C4-2B (cell line): ENCODE data around the gene CHN2.
A peak's percentile ranks its signal among the peaks of the same experiment; 100 is the strongest.

ENCODE experiments used
- H3K27ac ChIP-seq: fragments of 450-650 bp; 2 replicates; pipeline ENCODE4 v1.5.1; 2017
- CTCF ChIP-seq: fragments of 450-650 bp; conservative IDR thresholded peaks from 2 replicates; pipeline ENCODE4 v1.5.1; 2017; ENCODE audit warnings: mild to moderate bottlenecking
- ZFX ChIP-seq: fragments of 450-650 bp; IDR thresholded peaks from 2 replicates; pipeline ENCODE4 v1.6.1; 2017

The CHN2 gene

GRCh38 chr7:29242265-29242664, 47.7 kb downstream of the CHN2 start:
- H3K27ac ChIP-seq: no peak overlapping the region
- no peak for TF ChIP-seq CTCF
- no peak for TF ChIP-seq ZFX

GRCh38 chr7:29243910-29244655, 49.5 kb downstream of the CHN2 start:
- TF ChIP-seq CTCF (peak; percentile 41), ZFX (no peak)
- H3K27ac ChIP-seq: no peak overlapping the region

GRCh38 chr7:29247224-29247962, 52.8 kb downstream of the CHN2 start:
- TF ChIP-seq ZFX (no peak), CTCF (no peak)
- no peak overlapping the region for H3K27ac ChIP-seq

- no peak for TF ChIP-seq ZFX
Measured at GRCh38 chr7:29247963-29248236, 53.3 kb downstream of the CHN2 start.

GRCh38 chr7:29248713-29249382, 54.3 kb downstream of the CHN2 start:
- TF ChIP-seq ZFX (no peak), CTCF (no peak)
- H3K27ac ChIP-seq: no peak overlapping the region

More at GRCh38 chr7:29247963-29248236, 53.3 kb downstream of the CHN2 start:
- H3K27ac ChIP-seq: no peak overlapping the region

DNA sequence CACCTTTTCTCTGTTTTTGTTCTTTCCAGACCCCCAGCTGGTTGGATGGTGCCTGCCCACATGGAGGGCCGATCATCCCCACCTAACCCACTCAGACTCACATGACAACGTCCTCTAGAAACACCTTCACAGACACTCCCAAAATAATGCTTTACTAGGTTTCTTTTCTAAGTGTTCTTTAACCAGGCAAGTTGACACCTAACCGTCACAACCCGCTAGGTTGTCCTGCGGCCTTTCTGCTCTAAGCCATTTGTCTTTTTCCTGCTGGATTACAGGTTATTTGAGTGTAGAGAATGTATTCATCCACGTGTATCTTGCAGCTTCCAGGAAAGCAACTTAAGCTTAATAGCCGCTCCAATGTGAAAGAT, 54.8 kb downstream of the CHN2 start:
- H3K27ac ChIP-seq: no peak overlapping the region
- TF ChIP-seq CTCF (no peak), ZFX (no peak)

- TF ChIP-seq CTCF: no peak
- TF ChIP-seq ZFX: no peak
- no peak overlapping the region for H3K27ac ChIP-seq
Measured at GRCh38 chr7:29249860-29250259, 55.3 kb downstream of the CHN2 start.
